ENCODE data around the gene CCT4. TPM values are rescaled to one million over a fixed set of nuclear protein-coding genes. Genes with fewer than 3 reads are reported as not detected.
"Not testable (repeated sequence)": the region's sequence is repeated elsewhere in the genome, so short reads cannot be mapped to it uniquely, and the experiment has no call there.

CCT4 gene
- total RNA-seq, 1 donor from 2014 or later, result 156 TPM

- no peaks in the 10 kb centered on the region for H3K27me3 ChIP-seq (ENCODE audit: control insufficient read depth, insufficient read depth, low read length)
- no peaks in the 10 kb centered on the region for H3K36me3 ChIP-seq (ENCODE audit: control insufficient read depth, insufficient read depth, low read length)
- TF ChIP-seq CTCF (IDR thresholded peaks at IDR 0.05; ENCODE audit: insufficient read depth, low read length, poor library complexity, severe bottlenecking), result no peak
- H3K4me3 ChIP-seq (ENCODE audit: low read depth, low read length), result no peak overlapping the region
- no peak for DNase-seq (ENCODE audit: low read depth)
These were observed 36.6 kb upstream of the CCT4 start for GRCh38 chr2:61924895-61925663.

- Histone ChIP-seq H3K36me3 (ENCODE audit: control insufficient read depth, insufficient read depth, low read length) (no peaks in the 10 kb centered on the region), H3K27me3 (ENCODE audit: control insufficient read depth, insufficient read depth, low read length) (no peaks in the 10 kb centered on the region), H3K4me3 (ENCODE audit: low read depth, low read length) (no peak overlapping the region)
- DNase-seq (ENCODE audit: low read depth), result no peak
- TF ChIP-seq CTCF (IDR thresholded peaks at IDR 0.05; ENCODE audit: insufficient read depth, low read length, poor library complexity, severe bottlenecking), result no peak
These were observed 34.3 kb upstream of the CCT4 start for GRCh38 chr2:61922714-61923113.

GRCh38 chr2:61920548-61920947, 32.1 kb upstream of the CCT4 start:
- H3K4me3 ChIP-seq (ENCODE audit: low read depth, low read length), result no peak overlapping the region
- H3K36me3 ChIP-seq (ENCODE audit: control insufficient read depth, insufficient read depth, low read length), result no peaks in the 10 kb centered on the region
- no peaks in the 10 kb centered on the region for H3K27me3 ChIP-seq (ENCODE audit: control insufficient read depth, insufficient read depth, low read length)
- no peak for DNase-seq (ENCODE audit: low read depth)
- no peak for TF ChIP-seq CTCF (IDR thresholded peaks at IDR 0.05; ENCODE audit: insufficient read depth, low read length, poor library complexity, severe bottlenecking)

- H3K27me3 ChIP-seq (ENCODE audit: control insufficient read depth, insufficient read depth, low read length); DNase-seq (ENCODE audit: low read depth); H3K36me3 ChIP-seq (ENCODE audit: control insufficient read depth, insufficient read depth, low read length); H3K4me3 ChIP-seq (ENCODE audit: low read depth, low read length): not testable (repeated sequence)
These were observed 26.3 kb upstream of the CCT4 start for GRCh38 chr2:61914794-61915193.

- no peaks in the 10 kb centered on the region for H3K27me3 ChIP-seq (ENCODE audit: control insufficient read depth, insufficient read depth, low read length)
- H3K36me3 ChIP-seq (ENCODE audit: control insufficient read depth, insufficient read depth, low read length), result no peaks in the 10 kb centered on the region
- DNase-seq (ENCODE audit: low read depth), result no peak
- H3K4me3 ChIP-seq (ENCODE audit: low read depth, low read length), result no peak overlapping the region
- TF ChIP-seq CTCF (IDR thresholded peaks at IDR 0.05; ENCODE audit: insufficient read depth, low read length, poor library complexity, severe bottlenecking), result peak; percentile 13
These were observed 23.1 kb upstream of the CCT4 start for GRCh38 chr2:61911510-61911909.

GRCh38 chr2:61910603-61911002, 22.1 kb upstream of the CCT4 start:
- DNase-seq (ENCODE audit: low read depth), result no peak
- no peaks in the 10 kb centered on the region for H3K36me3 ChIP-seq (ENCODE audit: control insufficient read depth, insufficient read depth, low read length)
- TF ChIP-seq CTCF (IDR thresholded peaks at IDR 0.05; ENCODE audit: insufficient read depth, low read length, poor library complexity, severe bottlenecking), result no peak
- no peaks in the 10 kb centered on the region for H3K27me3 ChIP-seq (ENCODE audit: control insufficient read depth, insufficient read depth, low read length)
- no peak overlapping the region for H3K4me3 ChIP-seq (ENCODE audit: low read depth, low read length)
